HCT116 (cell line): Measurements from ENCODE around the gene TEX48. TPM values are rescaled to one million over a fixed set of nuclear protein-coding genes. Genes with fewer than 3 reads are reported as not detected.

Experiments
- ATAC-seq: fragments of 200-7000 bp; cut with Tn5 transposase; 2 replicates; pipeline ENCODE4 v1.9.1; 2020; ENCODE audit warnings: mild to moderate bottlenecking, moderate library complexity
- BruUV-seq: library from RNA; stranded (reverse); fragments of 400-500 nt; replicated peaks from 2 replicates; lab custom pipeline; 2021; lab: Mats Ljungman, UMichigan
- CTCF ChIA-PET: fragments of 300-600 bp; sonication (Branson Sonifier 250); formaldehyde crosslinking; loops from one replicate; lab custom pipeline; 2021; ENCODE audit warnings: antibody characterized with exemption; lab: Charles Lee
- POLR2A ChIA-PET: fragments of 300-600, 350-600 bp; sonication (Branson Sonifier 250); formaldehyde crosslinking; loops from one replicate; lab custom pipeline; 2021; ENCODE audit warnings: antibody characterized with exemption; lab: Charles Lee
- RAD21 ChIA-PET, 2 experiments: fragments of 300-600 bp; sonication (Branson Sonifier 250); formaldehyde crosslinking; loops; one replicate each; lab custom pipeline; 2023; ENCODE audit warnings: low total read pairs in 2 of 2; ENCODE audit not compliant: uncharacterized antibody in 2 of 2, unreplicated experiment in 2 of 2, low non-redundant PET in 1 of 2; lab: Charles Lee
- DNase-seq: peaks from one replicate; pipeline ENCODE4 v3.0.0-alpha.2; 2010; ENCODE audit warnings: low read depth, low spot score
- H2AFZ ChIP-seq: fragments of 200-600 bp; shearing (Covaris generic), sonication (generic); 2 replicates; pipeline ENCODE4 v1.6.1; 2017; ENCODE audit warnings: low read depth, mixed run types, mixed read lengths, antibody characterized with exemption, low read length; ENCODE audit not compliant: poor library complexity, severe bottlenecking
- H3K27ac ChIP-seq: 2 replicates; pipeline ENCODE4 v1.5.1; 2012; ENCODE audit warnings: low read depth, low read length
- H3K27me3 ChIP-seq: fragments of 200-600 bp; sonication (generic); 2 replicates; pipeline ENCODE4 v1.6.1; 2016; ENCODE audit warnings: mixed run types, low read length, mixed read lengths; ENCODE audit not compliant: insufficient read depth
- H3K36me3 ChIP-seq, 2 experiments: fragments of 200-500 bp in 1 of 2; fragments of 200-600 bp in 1 of 2; sonication (Bioruptor generic) in 1 of 2; sonication (generic) in 1 of 2; 2 replicates each; pipeline versions ENCODE4 v1.5.1 to v1.6.1; 2014 to 2016; ENCODE audit warnings: low read length in 2 of 2, inconsistent platforms in 1 of 2, mixed read lengths in 1 of 2, mixed run types in 1 of 2; ENCODE audit not compliant: insufficient read depth in 2 of 2, control insufficient read depth in 1 of 2
- H3K4me1 ChIP-seq, 2 experiments: fragments of 200-600 bp in 1 of 2; sonication (generic) in 1 of 2; 2 replicates each; pipeline versions ENCODE4 v1.5.1 to v1.6.1; 2012 to 2017; ENCODE audit warnings: low read length in 2 of 2, inconsistent platforms in 1 of 2, mild to moderate bottlenecking in 1 of 2, mixed read lengths in 1 of 2, mixed run types in 1 of 2, moderate library complexity in 1 of 2; ENCODE audit not compliant: insufficient read depth in 2 of 2, control insufficient read depth in 1 of 2
- H3K4me2 ChIP-seq: fragments of 200-600 bp; sonication (generic); 2 replicates; pipeline ENCODE4 v1.6.1; 2017; ENCODE audit warnings: mixed run types, low read length, mixed read lengths
- H3K4me3 ChIP-seq, 2 experiments: fragments of 200-600 bp in 1 of 2; sonication (generic) in 1 of 2; replicated peaks in 1 of 2; 2 replicates each; pipeline ENCODE4 v1.5.1; 2011 to 2016; ENCODE audit warnings: low read length in 2 of 2, control low read depth in 1 of 2, low read depth in 1 of 2, mild to moderate bottlenecking in 1 of 2, mixed read lengths in 1 of 2, mixed run types in 1 of 2
- H3K79me2 ChIP-seq: fragments of 200-600 bp; sonication (generic); 2 replicates; pipeline ENCODE4 v1.6.1; 2017; ENCODE audit warnings: mild to moderate bottlenecking, mixed run types, low read length, moderate library complexity, mixed read lengths; ENCODE audit not compliant: insufficient read depth
- H3K9ac ChIP-seq: fragments of 200-600 bp; sonication (generic); 2 replicates; pipeline ENCODE4 v1.6.1; 2016; ENCODE audit warnings: low read length, mixed read lengths
- H3K9me2 ChIP-seq: fragments of 200-600 bp; sonication (generic), shearing (Covaris generic); 2 replicates; pipeline ENCODE4 v1.6.1; 2017; ENCODE audit warnings: mixed run types, mild to moderate bottlenecking, moderate library complexity; ENCODE audit not compliant: insufficient read depth
- H3K9me3 ChIP-seq, 2 experiments: fragments of 200-500 bp in 1 of 2; fragments of 200-600 bp in 1 of 2; sonication (Bioruptor generic) in 1 of 2; sonication (generic) in 1 of 2; 2 replicates each; pipeline ENCODE4 v1.6.1; 2014 to 2017; ENCODE audit warnings: low read length in 2 of 2, mixed read lengths in 2 of 2, inconsistent platforms in 1 of 2, low read depth in 1 of 2, mild to moderate bottlenecking in 1 of 2, mixed run types in 1 of 2, moderate library complexity in 1 of 2; ENCODE audit not compliant: control insufficient read depth in 1 of 2, insufficient read depth in 1 of 2
- H4K20me1 ChIP-seq: fragments of 200-600 bp; sonication (generic), shearing (Covaris generic); 2 replicates; pipeline ENCODE4 v1.6.1; 2017; ENCODE audit warnings: mixed run types, mild to moderate bottlenecking, moderate library complexity; ENCODE audit not compliant: insufficient read depth
- CEBPB ChIP-seq: IDR thresholded peaks from 2 replicates; pipeline ENCODE4 v1.6.1; 2012; ENCODE audit warnings: low read depth
- EGR1 ChIP-seq: IDR thresholded peaks from 2 replicates; pipeline ENCODE4 v1.6.1; 2012; ENCODE audit warnings: low read depth
- EZH2phosphoT487 ChIP-seq: fragments of 200-600 bp; IDR thresholded peaks from 2 replicates; pipeline ENCODE4 v1.6.1; 2018; ENCODE audit warnings: antibody characterized with exemption, borderline replicate concordance
- JUND ChIP-seq: IDR thresholded peaks from 2 replicates; pipeline ENCODE4 v1.6.1; 2012
- POLR2A ChIP-seq: IDR thresholded peaks from 2 replicates; pipeline ENCODE4 v1.7.0; 2011; ENCODE audit warnings: borderline replicate concordance; ENCODE audit not compliant: insufficient read depth, insufficient read length; ENCODE audit errors: extremely low read depth
- POLR2AphosphoS5 ChIP-seq: IDR thresholded peaks from 2 replicates; pipeline ENCODE4 v1.6.1; 2011; ENCODE audit warnings: mild to moderate bottlenecking, low read depth, low read length, moderate library complexity
- RAD21 ChIP-seq: IDR thresholded peaks from 2 replicates; pipeline ENCODE4 v1.6.1; 2012; ENCODE audit warnings: low read depth, mild to moderate bottlenecking
- SIN3A ChIP-seq: IDR thresholded peaks from 2 replicates; pipeline ENCODE4 v1.6.1; 2012; ENCODE audit warnings: low read depth
- YY1 ChIP-seq: IDR thresholded peaks from 2 replicates; pipeline ENCODE4 v1.6.1; 2011; ENCODE audit warnings: low read length, low read depth, moderate library complexity, mild to moderate bottlenecking; ENCODE audit not compliant: insufficient replicate concordance; ENCODE audit errors: extremely low read depth
- ZNF274 ChIP-seq: fragments of 200-500 bp; sonication (Bioruptor generic); IDR thresholded peaks from 2 replicates; pipeline ENCODE4 v1.6.1; 2014; ENCODE audit warnings: mild to moderate bottlenecking, low read depth, low read length, inconsistent platforms
- intact Hi-C: fragments of 100-400 bp; cut with micrococcal nuclease; formaldehyde crosslinking; loops from 2 replicates; pipeline ENCODE4 v1.10.0; 2022
- total RNA-seq: library from RNA; stranded (reverse); gene quantifications from one replicate; pipeline ENCODE4 v1.2.1, GENCODE V29; 2021; ENCODE audit not compliant: unreplicated experiment
- TF ChIP-seq, protein P1 (sequence below): IDR thresholded peaks from 2 replicates; pipeline ENCODE4 v1.6.1; 2012

Gene TEX48
- total RNA-seq, 1 experiment from 2014 or later: not detected

DNA sequence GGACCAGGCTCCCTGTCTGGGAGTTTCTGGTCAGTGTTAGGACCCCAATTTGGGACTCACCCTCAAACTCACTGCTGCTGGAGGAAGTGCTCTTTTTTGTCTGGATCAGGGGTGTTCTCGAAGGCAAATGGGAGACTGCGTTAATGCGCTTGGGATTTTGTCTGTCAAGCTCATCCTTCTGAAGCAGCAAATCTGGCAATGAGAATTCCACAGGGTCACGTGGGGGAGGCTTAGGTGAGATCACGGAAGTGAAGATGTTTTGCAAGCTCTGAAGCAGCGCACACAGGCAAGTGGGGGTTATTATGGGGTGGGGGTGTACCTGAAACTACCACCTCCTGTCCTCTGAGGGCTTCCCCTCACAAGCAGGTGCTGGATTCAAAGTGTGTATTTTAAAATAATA lies 13.8 kb downstream of the TEX48 start (continued):
- TF ChIP-seq YY1 (no peak), POLR2AphosphoS5 (no peak), SIN3A (no peak), EGR1 (no peak), ZNF274 (no peak)

DNA sequence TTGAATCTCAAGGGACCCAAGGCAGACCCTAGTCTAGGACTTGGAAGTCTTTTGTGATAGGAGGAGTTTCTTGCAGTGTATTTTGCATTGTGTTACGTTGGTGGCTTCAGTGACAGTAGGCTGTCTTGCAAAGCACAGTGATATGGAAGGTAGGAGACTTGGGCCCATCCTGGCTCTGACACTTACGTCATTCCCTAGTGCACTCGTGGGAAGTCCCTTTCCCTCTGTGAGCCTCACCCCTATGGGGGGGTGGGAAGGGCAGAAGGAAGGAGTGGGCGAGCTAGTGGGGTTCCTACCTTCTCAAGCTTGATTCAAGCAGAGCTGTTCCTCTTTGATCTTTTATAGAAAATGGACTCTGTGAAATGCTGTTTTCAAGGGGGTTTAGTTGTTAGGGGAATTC lies 15.1 kb downstream of the TEX48 start:
- Histone ChIP-seq H2AFZ (no peak overlapping the region), H3K4me3 (no peak overlapping the region), H3K27me3 (peaks cover 10% of the 10 kb centered on the region; the same call in 1 of the 2 replicates), H3K27ac (no peak overlapping the region), H3K9me3 (no peaks in the 10 kb centered on the region), H3K9ac (no peak overlapping the region), H4K20me1 (no peaks in the 10 kb centered on the region), H3K79me2 (no peaks in the 10 kb centered on the region), H3K4me2 (no peak overlapping the region), H3K9me2 (no peaks in the 10 kb centered on the region), H3K36me3 (no peaks in the 10 kb centered on the region), H3K4me1 (no peaks in the 10 kb centered on the region)
- no peak for DNase-seq
- intact Hi-C loops: no loop called here
- RAD21 ChIA-PET: no interaction called here
- BruUV-seq: no TSS peak
- POLR2A ChIA-PET: no interaction called here
- CTCF ChIA-PET: interaction anchor here (1.4 kb wide), 1 partner anchor 14 kb away, joined by 4 read pairs; no protein-coding TSS in a partner anchor
- no peak for ATAC-seq
- TF ChIP-seq POLR2AphosphoS5: no peak
- TF ChIP-seq JUND: no peak
- no peak for TF ChIP-seq CEBPB
- no peak for TF ChIP-seq EZH2phosphoT487
- TF ChIP-seq, protein P1, sequence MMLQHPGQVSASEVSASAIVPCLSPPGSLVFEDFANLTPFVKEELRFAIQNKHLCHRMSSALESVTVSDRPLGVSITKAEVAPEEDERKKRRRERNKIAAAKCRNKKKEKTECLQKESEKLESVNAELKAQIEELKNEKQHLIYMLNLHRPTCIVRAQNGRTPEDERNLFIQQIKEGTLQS: no peak
- TF ChIP-seq SIN3A: no peak
- TF ChIP-seq POLR2A: no peak
- TF ChIP-seq ZNF274: no peak

DNA sequence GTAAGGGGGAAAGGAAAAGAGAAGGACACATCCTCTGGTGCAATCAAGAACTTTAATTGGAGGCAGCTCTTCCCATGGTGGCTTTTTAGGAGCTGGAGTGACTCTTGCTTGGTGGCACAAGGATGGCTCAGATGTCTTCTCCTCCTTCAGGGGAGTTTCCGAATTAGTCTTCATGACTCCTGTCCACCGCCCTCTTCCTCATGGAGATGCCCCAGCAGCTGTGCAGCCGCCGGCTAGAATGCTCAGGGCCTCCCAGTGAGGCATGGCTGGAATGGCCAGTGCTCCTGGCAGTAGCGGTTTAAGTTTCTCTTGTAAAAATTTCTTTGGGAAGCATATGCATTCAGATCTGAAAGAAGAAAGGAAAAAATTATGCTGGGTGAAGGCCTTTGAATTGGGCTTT lies 15.6 kb downstream of the TEX48 start:
- ChIA-PET CTCF (interaction anchor here (1.4 kb wide), 1 partner anchor 14 kb away, joined by 4 read pairs; no protein-coding TSS in a partner anchor), POLR2A (no interaction called here), RAD21 (no interaction called here)
- Histone ChIP-seq H3K4me1 (no peaks in the 10 kb centered on the region), H3K9me2 (no peaks in the 10 kb centered on the region), H3K36me3 (no peaks in the 10 kb centered on the region), H3K9ac (no peak overlapping the region), H3K79me2 (no peaks in the 10 kb centered on the region), H3K27me3 (peaks cover 15% of the 10 kb centered on the region; the same call in 1 of the 2 replicates), H3K4me3 (no peak overlapping the region), H3K4me2 (no peak overlapping the region), H2AFZ (no peak overlapping the region), H4K20me1 (no peaks in the 10 kb centered on the region), H3K9me3 (no peaks in the 10 kb centered on the region), H3K27ac (no peak overlapping the region)
- no peak for ATAC-seq
- no peak for DNase-seq
- intact Hi-C loops: no loop called here
- BruUV-seq: no TSS peak
- no peak for TF ChIP-seq RAD21
- TF ChIP-seq CEBPB: no peak
